ENCODE results near the gene CCRL2.

Gene CCRL2

DNA sequence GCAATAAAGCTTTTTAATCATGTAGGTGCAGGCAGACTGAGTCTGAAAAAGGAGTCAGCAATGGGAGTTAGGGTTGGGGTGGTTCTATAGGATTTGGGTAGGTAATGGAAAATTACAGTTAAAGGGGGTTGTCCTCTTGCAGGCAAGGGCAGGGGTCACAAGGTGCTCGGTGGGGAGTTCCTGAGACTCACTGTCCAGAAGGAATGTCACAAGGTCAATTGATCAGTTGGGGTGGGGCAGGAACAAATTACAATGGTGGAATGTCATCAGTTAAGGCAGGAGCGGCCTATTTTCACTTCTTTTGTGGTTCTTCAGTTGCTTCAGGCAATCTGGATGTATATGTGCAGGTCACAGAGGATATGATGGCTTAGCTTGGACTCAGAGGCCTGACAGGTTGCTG, 14.0 kb upstream of the CCRL2 start:
- Histone ChIP-seq H3K27ac (no peak overlapping the region), H3K9ac (no peak overlapping the region), H3K4me2 (ENCODE audit: low read length) (no peak overlapping the region), H3K36me3 (ENCODE audit: control insufficient read depth, insufficient read depth, low read length) (no peaks in the 10 kb centered on the region), H2AFZ (no peak overlapping the region), H3K9me3 (ENCODE audit: control insufficient read depth, low read length) (no peaks in the 10 kb centered on the region), H3K4me3 (ENCODE audit: low read depth, low read length) (no peak overlapping the region), H3K4me1 (no peaks in the 10 kb centered on the region), H3K27me3 (ENCODE audit: control insufficient read depth, insufficient read depth, low read length) (no peaks in the 10 kb centered on the region), H3K79me2 (no peaks in the 10 kb centered on the region)
- TF ChIP-seq, protein P1, sequence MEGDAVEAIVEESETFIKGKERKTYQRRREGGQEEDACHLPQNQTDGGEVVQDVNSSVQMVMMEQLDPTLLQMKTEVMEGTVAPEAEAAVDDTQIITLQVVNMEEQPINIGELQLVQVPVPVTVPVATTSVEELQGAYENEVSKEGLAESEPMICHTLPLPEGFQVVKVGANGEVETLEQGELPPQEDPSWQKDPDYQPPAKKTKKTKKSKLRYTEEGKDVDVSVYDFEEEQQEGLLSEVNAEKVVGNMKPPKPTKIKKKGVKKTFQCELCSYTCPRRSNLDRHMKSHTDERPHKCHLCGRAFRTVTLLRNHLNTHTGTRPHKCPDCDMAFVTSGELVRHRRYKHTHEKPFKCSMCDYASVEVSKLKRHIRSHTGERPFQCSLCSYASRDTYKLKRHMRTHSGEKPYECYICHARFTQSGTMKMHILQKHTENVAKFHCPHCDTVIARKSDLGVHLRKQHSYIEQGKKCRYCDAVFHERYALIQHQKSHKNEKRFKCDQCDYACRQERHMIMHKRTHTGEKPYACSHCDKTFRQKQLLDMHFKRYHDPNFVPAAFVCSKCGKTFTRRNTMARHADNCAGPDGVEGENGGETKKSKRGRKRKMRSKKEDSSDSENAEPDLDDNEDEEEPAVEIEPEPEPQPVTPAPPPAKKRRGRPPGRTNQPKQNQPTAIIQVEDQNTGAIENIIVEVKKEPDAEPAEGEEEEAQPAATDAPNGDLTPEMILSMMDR (IDR thresholded peaks at IDR 0.05), result no peak

DNA sequence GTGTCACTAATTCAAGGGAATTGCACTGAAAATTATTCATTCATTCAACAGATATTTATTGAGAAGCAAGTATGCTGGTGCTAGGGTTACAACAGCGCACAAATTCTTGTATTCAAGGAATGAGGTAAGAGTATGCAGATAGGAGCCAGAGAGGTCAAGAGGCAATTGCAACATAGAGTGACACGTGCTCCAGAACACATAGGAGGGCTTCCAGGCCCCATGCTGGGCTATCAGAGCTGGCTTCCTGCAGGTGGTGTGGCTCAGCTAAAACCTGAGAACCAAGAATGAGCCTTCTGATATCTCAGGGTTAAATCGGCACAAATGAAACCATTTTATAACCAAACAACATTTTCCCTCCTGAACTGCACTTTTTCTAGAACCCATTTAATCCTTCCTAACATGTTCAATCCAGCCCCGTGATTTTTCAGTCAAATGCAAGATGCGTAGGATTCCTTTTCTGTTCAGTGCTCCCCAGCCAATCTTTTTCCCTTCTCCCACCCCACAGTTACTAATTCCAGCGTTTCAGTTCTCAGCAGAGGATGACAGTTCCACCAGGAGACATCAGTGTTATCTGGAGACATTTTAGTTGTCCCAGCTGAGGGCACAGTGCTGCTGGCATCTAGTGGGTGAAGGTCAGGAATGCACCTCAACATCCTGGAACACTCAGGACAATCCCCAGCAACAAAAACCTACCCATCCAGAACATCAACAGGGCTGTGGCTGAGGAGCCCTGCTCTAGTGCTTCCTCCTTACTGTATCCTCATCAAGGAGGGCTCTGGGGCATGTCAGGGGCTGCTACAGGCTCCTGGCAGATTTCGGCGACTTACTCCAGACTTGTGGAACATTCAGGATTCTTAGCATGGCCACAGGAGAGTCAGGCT, 13.3 kb upstream of the CCRL2 start:
- H3K4me2 ChIP-seq (ENCODE audit: low read length), result no peak overlapping the region
- no peak overlapping the region for H3K9ac ChIP-seq
- no peaks in the 10 kb centered on the region for H3K9me3 ChIP-seq (ENCODE audit: control insufficient read depth, low read length)
- no peaks in the 10 kb centered on the region for H3K79me2 ChIP-seq
- H3K27me3 ChIP-seq (ENCODE audit: control insufficient read depth, insufficient read depth, low read length), result no peaks in the 10 kb centered on the region
- H2AFZ ChIP-seq, result no peak overlapping the region
- no peaks in the 10 kb centered on the region for H3K36me3 ChIP-seq (ENCODE audit: control insufficient read depth, insufficient read depth, low read length)
- H3K4me3 ChIP-seq (ENCODE audit: low read depth, low read length), result no peak overlapping the region
- no peaks in the 10 kb centered on the region for H3K4me1 ChIP-seq
- H3K27ac ChIP-seq, result no peak overlapping the region
- TF ChIP-seq, protein P1 (IDR thresholded peaks at IDR 0.05), result no peak

DNA sequence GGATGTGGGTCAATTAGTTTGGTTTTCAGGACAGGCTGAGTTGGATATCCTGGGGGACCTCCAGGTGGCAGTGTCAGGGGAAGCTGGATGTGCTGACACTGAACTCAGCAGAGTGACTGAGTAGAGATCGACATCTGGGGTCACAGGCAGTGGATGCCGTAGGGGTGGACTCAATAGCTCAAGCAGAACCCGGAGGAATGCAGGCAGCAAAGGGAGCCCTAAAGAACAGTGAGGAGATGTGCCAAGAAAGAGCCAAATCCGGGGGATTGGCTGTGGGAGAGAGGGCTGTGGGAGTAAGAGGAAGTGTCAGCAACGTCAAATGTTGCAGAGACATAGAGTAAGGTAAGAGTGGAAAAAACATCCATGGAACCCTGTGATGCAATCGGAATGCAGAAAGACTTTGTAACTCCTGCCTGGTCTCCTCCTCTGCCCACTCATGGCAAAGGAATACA, 11.8 kb upstream of the CCRL2 start:
- Histone ChIP-seq H3K27me3 (ENCODE audit: control insufficient read depth, insufficient read depth, low read length) (no peaks in the 10 kb centered on the region), H3K9ac (no peak overlapping the region), H2AFZ (no peak overlapping the region), H3K9me3 (ENCODE audit: control insufficient read depth, low read length) (no peaks in the 10 kb centered on the region), H3K4me3 (ENCODE audit: low read depth, low read length) (no peak overlapping the region), H3K36me3 (ENCODE audit: control insufficient read depth, insufficient read depth, low read length) (no peaks in the 10 kb centered on the region), H3K27ac (no peak overlapping the region), H3K4me2 (ENCODE audit: low read length) (no peak overlapping the region), H3K79me2 (no peaks in the 10 kb centered on the region), H3K4me1 (no peaks in the 10 kb centered on the region)
- TF ChIP-seq, protein P1 (IDR thresholded peaks at IDR 0.05), result no peak

DNA sequence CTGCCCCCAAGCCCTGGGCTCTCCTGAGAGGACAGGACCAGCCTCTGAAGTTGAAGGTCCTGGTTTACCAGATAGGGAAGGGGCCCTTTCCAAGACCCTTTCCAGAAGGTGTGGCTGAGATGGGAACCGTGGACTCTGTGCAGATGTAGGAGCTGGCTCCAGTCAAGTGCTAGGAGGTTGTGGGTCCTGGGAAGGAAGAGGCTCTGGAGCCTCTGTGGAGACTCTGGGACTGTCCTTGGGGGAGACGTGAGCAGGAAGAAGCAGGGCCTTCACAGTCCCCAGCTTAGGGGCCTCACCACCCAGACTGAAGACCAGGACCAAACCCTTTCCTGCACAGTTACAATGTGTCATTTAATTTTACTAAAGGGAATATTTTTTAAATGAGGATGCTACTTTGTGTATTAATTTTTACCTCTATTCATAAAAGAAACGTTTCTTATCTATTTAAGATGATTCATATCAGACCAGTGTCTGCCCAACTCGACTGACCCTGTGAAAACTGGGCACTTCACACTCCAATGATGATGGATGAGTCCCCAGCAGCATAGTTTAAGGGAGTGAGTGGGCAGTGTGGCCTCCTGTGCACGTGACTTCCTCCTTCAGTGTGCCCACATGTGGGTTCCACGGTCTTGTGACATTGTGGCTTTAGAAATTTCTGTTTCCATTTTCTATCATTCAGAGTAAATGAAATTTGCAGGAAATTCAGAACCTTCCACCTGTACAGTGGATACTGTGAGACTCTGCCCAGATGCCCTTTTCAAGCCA, 11.1 kb upstream of the CCRL2 start:
- Histone ChIP-seq H3K9me3 (ENCODE audit: control insufficient read depth, low read length) (no peaks in the 10 kb centered on the region), H3K27ac (no peak overlapping the region)
- TF ChIP-seq, protein P1 (IDR thresholded peaks at IDR 0.05), result no peak

More for the DNA sequence above, 11.1 kb upstream of the CCRL2 start:
- no peaks in the 10 kb centered on the region for H3K79me2 ChIP-seq
- no peaks in the 10 kb centered on the region for H3K36me3 ChIP-seq (ENCODE audit: control insufficient read depth, insufficient read depth, low read length)
- no peak overlapping the region for H3K4me2 ChIP-seq (ENCODE audit: low read length)
- H2AFZ ChIP-seq, result no peak overlapping the region
- H3K27me3 ChIP-seq (ENCODE audit: control insufficient read depth, insufficient read depth, low read length), result no peaks in the 10 kb centered on the region
- no peak overlapping the region for H3K9ac ChIP-seq
- no peaks in the 10 kb centered on the region for H3K4me1 ChIP-seq
- no peak overlapping the region for H3K4me3 ChIP-seq (ENCODE audit: low read depth, low read length)
